Fibroblast of skin of abdomen (primary cell): ENCODE data around the gene BDNF. TPM values are rescaled to one million over a fixed set of nuclear protein-coding genes. Genes with fewer than 3 reads are reported as not detected.
A peak's percentile ranks its signal among the peaks of the same experiment; 100 is the strongest.
"Not testable (repeated sequence)": the region's sequence is repeated elsewhere in the genome, so short reads cannot be mapped to it uniquely, and the experiment has no call there.

ENCODE experiments used
- DNase-seq: peaks from one replicate; pipeline ENCODE4 v3.0.0-alpha.2; 2013
- polyA plus RNA-seq, 2 experiments: library from polyadenylated mRNA; unstranded; fragments of 120-200 nt; gene quantifications; one replicate each; pipeline ENCODE4 v1.2.1, GENCODE V29; 2013; ENCODE audit not compliant: insufficient read length in 2 of 2

Gene BDNF
- 26.1 TPM for polyA plus RNA-seq (2013, experiment 1 of 2; ENCODE audit: insufficient read length)
- 25.2 TPM for polyA plus RNA-seq (2013, experiment 2 of 2; ENCODE audit: insufficient read length)

- peak; percentile 72 for DNase-seq
Measured at GRCh38 chr11:27700351-27701301, at the start of gene BDNF. TSS of gene BDNF (minus strand) at chr11:27700455. CDS start at chr11:27658564, 41,891 bp downstream.

GRCh38 chr11:27740362-27741013, 40.2 kb upstream of the BDNF start:
- peak; percentile 15 for DNase-seq

DNA sequence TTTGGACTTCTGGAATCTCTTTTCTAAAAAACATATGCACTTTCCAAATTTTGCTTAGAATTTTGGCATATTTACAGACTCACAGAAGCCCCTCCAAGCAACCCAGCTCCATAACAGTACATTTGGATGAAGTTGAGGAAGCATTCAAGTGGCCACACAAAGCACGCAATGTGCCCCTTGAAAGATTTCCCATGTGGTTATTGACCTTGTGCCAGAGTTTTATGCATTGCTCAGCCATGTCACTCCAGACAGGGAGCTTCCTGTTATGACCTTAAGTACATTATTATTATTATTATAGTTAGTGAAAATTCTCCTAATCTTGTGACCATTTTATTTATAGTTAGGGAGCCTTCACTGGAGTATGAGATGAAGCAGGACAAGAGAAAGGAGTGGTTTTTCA, 35.0 kb upstream of the BDNF start:
- DNase-seq = peak; percentile 14

- not testable (repeated sequence) for DNase-seq
Measured at GRCh38 chr11:27731803-27732202, 31.5 kb upstream of the BDNF start.

DNA sequence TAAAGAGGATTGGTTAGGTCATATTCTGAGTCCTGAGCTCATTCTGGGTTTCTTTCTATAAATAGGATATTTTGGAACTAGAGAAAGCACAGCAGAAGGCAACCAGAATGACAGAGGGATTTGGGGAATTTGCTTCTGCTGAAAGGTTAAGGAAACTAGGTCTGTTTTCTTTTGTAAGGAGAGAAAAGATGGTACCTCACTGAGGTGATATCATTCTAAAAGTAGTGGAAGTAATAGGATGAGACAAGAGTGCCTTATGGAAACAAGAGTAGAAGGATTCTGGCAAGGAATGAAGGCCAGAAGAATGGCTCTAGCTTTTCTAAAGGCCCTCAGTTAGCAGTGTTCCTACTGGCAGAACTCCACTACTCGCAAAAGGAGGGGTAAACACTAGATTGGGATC, 26.7 kb upstream of the BDNF start:
- DNase-seq = no peak

DNA sequence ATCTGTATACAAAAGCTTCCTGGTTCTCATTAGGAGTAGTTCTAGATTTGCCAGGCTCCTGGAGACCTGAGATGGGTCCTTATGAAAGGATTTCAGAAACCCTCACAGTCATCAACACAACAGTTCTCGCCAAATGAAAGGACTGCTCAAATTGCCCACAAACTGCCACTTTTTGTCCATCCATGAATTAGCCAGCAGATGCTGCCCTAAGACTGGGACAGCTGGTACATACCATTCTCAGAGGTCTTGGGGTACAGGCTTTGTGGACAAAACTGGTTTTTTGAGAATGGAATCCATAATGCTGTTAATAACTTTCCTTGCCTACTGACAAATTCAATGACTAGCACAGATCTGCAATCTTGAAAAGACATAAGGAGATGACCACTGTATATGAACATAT, 23.4 kb upstream of the BDNF start:
- DNase-seq = peak; percentile 27

GRCh38 chr11:27722953-27723344, 22.7 kb upstream of the BDNF start:
- peak; percentile 45 for DNase-seq

DNA sequence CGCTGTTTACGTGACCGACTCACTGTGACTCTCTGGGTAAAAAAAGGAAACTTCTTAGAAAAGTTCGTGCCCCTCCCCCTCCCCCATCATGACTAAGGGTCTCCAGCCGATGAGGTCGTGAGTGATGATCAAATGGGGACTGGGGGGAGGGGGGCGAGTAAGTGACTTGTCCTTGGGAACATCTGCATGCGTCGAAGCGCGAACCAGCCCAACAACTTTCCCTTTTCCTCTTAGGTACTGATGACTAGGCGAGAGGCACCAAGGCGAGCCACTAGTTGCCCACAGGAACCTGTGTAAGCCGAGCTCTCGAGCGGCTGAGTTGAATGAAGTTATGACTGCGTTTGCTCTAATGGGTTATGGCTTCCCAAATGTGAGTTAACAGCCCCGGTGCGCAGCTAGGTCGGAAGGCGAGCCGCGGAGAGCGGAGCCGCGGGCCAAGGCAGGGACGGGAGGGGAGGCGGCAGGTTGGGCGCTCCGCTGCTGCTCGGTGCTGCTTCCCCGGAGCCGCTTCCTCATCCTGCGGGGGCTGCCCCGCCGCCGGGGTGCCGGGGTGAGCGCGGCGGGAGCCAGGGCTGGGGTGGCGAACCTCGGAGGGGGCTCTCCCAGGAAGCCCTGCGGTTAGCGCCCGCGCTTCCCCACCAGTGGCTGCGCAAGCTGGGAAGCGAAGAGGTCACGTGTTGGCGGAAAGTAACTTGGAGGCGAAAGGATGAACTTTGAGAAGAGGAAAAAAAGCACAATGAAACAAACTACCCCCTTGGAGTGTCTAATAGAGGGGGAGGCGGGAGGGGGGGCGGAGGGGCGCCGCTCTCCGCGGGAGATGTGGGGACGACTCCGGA, 22.1 kb upstream of the BDNF start:
- DNase-seq = peak; percentile 54

- no peak for DNase-seq
Measured at GRCh38 chr11:27721264-27722116, 21.2 kb upstream of the BDNF start.

DNA sequence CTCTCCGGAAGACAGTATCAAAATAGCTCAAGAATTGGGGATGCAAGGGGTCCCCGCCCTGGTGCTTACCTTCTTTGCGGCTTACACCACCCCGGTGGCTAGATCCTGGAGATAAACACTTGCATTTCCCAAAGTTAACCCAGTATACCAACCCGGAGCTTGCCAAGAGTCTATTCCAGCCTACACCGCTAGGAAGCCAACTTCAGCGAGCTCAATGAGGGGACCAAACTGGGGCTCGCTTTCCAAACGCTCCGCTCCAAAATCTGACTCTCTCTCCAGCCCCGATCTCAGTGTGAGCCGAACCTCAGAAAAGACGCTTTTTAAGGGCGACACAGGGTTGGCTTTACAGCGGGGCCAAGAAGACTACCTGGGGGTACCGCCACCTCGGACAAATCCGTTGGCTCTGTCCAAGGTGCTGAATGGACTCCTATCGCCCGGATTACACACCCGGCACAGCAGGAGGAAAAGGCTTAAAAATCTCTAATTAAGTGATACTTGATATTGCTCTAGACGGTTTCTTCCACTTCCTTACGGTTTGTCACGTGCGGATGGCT, 20.1 kb upstream of the BDNF start:
- peak; percentile 64 for DNase-seq

DNA sequence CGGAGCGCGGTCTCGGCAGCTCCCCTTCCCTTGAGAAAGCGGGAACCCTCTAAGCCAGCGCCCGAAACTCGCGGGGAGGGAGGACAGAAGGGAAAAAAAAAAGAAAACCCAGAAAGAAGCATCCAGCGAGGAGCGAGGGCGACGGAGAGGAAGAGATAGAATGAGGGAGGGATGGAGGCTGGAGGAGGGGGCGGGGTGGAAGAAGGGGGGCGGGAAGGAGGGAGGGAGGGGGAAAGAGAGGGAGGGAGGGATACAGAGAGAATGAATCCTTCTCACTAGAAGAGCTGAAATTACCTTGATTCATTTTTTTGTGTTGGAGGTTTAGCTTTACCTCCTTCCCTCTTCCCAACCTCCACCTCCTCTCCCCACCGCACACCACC, 19.3 kb upstream of the BDNF start:
- peak; percentile 46 for DNase-seq

- DNase-seq = peak; percentile 49
Measured at GRCh38 chr11:27718863-27719545, 18.7 kb upstream of the BDNF start.

- DNase-seq = peak; percentile 98
Measured at GRCh38 chr11:27718346-27718862, 18.1 kb upstream of the BDNF start.

- no peak for DNase-seq
Measured at GRCh38 chr11:27717801-27718229, 17.6 kb upstream of the BDNF start.

- DNase-seq = peak; percentile 35
Measured at GRCh38 chr11:27717377-27717776, 17.1 kb upstream of the BDNF start.

DNA sequence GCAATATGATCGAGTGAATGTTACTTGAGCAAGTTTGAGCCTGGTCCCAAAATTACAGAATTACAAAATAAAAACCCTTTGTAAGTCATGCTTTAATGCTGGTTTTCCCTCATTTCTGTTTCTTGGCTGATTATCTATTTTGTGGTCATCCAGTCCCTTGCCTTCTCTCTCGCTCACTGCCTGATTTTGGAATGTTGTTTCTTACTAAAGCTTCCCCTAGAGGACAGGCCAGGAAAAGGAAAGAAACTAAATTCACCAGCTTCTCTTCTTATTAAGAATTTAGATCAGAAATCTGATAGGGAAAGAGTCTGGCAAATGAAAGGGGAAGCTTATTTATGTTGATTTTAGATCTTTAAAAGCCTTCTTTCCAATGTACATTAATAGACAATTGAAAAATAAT, 16.6 kb upstream of the BDNF start:
- DNase-seq = peak; percentile 84

GRCh38 chr11:27716216-27716615, 16.0 kb upstream of the BDNF start:
- peak; percentile 20 for DNase-seq

- DNase-seq = no peak
Measured at GRCh38 chr11:27711725-27712124, 11.5 kb upstream of the BDNF start.

DNA sequence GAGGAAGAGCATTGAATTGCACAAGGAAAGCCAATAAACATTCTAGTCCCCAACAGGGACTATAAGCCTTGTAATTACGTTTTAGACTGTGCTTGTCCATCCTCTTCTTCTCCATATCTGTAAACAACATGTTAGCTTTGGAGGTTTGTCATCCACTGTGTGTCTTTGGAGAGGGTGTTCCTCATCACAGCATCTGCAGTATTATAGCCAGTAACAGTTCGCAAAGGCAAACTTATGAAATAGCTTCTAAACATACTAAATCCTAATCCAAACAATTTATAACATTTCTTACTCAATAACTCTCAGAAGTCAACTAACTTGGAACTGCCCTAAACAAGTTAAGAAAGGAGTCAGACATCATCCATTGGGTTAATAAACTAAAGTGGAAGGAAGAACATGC, 10.3 kb upstream of the BDNF start:
- no peak for DNase-seq

DNA sequence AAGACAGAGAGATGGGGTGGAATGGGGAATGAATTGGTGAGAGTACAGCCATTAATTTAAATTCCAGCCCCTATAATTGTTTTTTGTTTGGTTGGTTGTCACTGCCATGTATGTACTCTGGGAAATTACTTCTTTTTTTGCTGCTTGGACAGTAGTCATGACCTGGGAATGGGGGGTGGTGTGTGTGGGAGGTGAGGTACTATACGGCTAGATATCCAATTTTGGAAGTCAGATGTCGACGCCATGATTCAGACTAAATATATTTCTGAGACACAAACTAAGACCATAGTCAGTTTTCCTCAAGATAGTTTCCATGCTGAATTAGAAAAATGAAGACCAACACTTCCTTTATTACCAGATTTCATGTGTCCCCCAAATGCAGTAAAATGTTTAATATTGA, 7.4 kb upstream of the BDNF start:
- peak; percentile 19 for DNase-seq
